Mononuclear cell (primary cell): Measurements from ENCODE around the gene MAB21L1. TPM values are rescaled to one million over a fixed set of nuclear protein-coding genes. Genes with fewer than 3 reads are reported as not detected.
A peak's percentile ranks its signal among the peaks of the same experiment; 100 is the strongest.

Source experiments
- H3K27me3 ChIP-seq: 2 replicates; pipeline ENCODE4 v1.6.0; 2011; ENCODE audit warnings: low read length, control low read depth; ENCODE audit not compliant: insufficient read depth
- H3K4me1 ChIP-seq: 2 replicates; pipeline ENCODE4 v1.5.1; 2011; ENCODE audit warnings: mild to moderate bottlenecking, low read length, control low read depth; ENCODE audit not compliant: insufficient read depth
- H3K4me3 ChIP-seq: 2 replicates; pipeline ENCODE4 v1.5.1; 2011; ENCODE audit warnings: mild to moderate bottlenecking, low read length, moderate library complexity
- H3K9me3 ChIP-seq: 2 replicates; pipeline ENCODE4 v1.5.1; 2011; ENCODE audit warnings: low read depth, mild to moderate bottlenecking, control low read depth, low read length
- total RNA-seq: library from RNA; depleted of rRNA; stranded (reverse); fragments of >200 nt; gene quantifications from one replicate; pipeline ENCODE4 v1.2.3, GENCODE V29; 2012

The MAB21L1 gene
- total RNA-seq, 1 donor, result not detected

GRCh38 chr13:35489050-35489449 is 12.6 kb upstream of the MAB21L1 start:
- Histone ChIP-seq H3K4me3 (no peak overlapping the region), H3K27me3 (peaks cover 4% of the 10 kb centered on the region), H3K4me1 (no peaks in the 10 kb centered on the region), H3K9me3 (no peaks in the 10 kb centered on the region)

- no peak overlapping the region for H3K4me3 ChIP-seq
- H3K27me3 ChIP-seq, result peaks cover 14% of the 10 kb centered on the region
- H3K4me1 ChIP-seq, result no peaks in the 10 kb centered on the region
- no peaks in the 10 kb centered on the region for H3K9me3 ChIP-seq
Observed at GRCh38 chr13:35485424-35485823, 8.9 kb upstream of the MAB21L1 start.

- no peak overlapping the region for H3K4me3 ChIP-seq
- no peaks in the 10 kb centered on the region for H3K9me3 ChIP-seq
- no peaks in the 10 kb centered on the region for H3K4me1 ChIP-seq
Observed at GRCh38 chr13:35484384-35484783, 7.9 kb upstream of the MAB21L1 start.

GRCh38 chr13:35483761-35484160 is 7.3 kb upstream of the MAB21L1 start:
- H3K9me3 ChIP-seq, result no peaks in the 10 kb centered on the region
- peaks cover 30% of the 10 kb centered on the region for H3K27me3 ChIP-seq
- H3K4me3 ChIP-seq, result no peak overlapping the region
- H3K4me1 ChIP-seq, result peaks cover under 1% of the 10 kb centered on the region

More at GRCh38 chr13:35484384-35484783, 7.9 kb upstream of the MAB21L1 start:
- peaks cover 24% of the 10 kb centered on the region for H3K27me3 ChIP-seq

- no peaks in the 10 kb centered on the region for H3K9me3 ChIP-seq
- H3K4me1 ChIP-seq, result peaks cover 8% of the 10 kb centered on the region
- H3K4me3 ChIP-seq, result no peak overlapping the region
- peaks cover 43% of the 10 kb centered on the region for H3K27me3 ChIP-seq
Observed at GRCh38 chr13:35482527-35482926, 6.0 kb upstream of the MAB21L1 start.

- Histone ChIP-seq H3K4me1 (peaks cover 8% of the 10 kb centered on the region), H3K9me3 (no peaks in the 10 kb centered on the region), H3K4me3 (no peak overlapping the region), H3K27me3 (peaks cover 50% of the 10 kb centered on the region)
Observed at GRCh38 chr13:35481777-35482176, 5.3 kb upstream of the MAB21L1 start.

GRCh38 chr13:35480346-35480745 is 3.9 kb upstream of the MAB21L1 start:
- H3K27me3 ChIP-seq, result peaks cover 61% of the 10 kb centered on the region
- H3K4me1 ChIP-seq, result peaks cover 19% of the 10 kb centered on the region
- H3K9me3 ChIP-seq, result no peaks in the 10 kb centered on the region
- H3K4me3 ChIP-seq, result no peak overlapping the region

- H3K4me3 ChIP-seq, result no peak overlapping the region
- H3K4me1 ChIP-seq, result peaks cover 25% of the 10 kb centered on the region
- H3K9me3 ChIP-seq, result no peaks in the 10 kb centered on the region
- peaks cover 65% of the 10 kb centered on the region for H3K27me3 ChIP-seq
Observed at GRCh38 chr13:35479706-35480105, 3.2 kb upstream of the MAB21L1 start.

- Histone ChIP-seq H3K4me1 (peaks cover 25% of the 10 kb centered on the region), H3K9me3 (no peaks in the 10 kb centered on the region), H3K27me3 (peaks cover 72% of the 10 kb centered on the region), H3K4me3 (no peak overlapping the region)
Observed at GRCh38 chr13:35479038-35479492, 2.6 kb upstream of the MAB21L1 start.

- Histone ChIP-seq H3K9me3 (no peaks in the 10 kb centered on the region), H3K4me1 (peaks cover 25% of the 10 kb centered on the region), H3K27me3 (peaks cover 78% of the 10 kb centered on the region), H3K4me3 (no peak overlapping the region)
Observed at GRCh38 chr13:35478271-35479037, 2.0 kb upstream of the MAB21L1 start.

GRCh38 chr13:35477386-35477946 is 977 bp upstream of the MAB21L1 start:
- Histone ChIP-seq H3K4me3 (no peak overlapping the region), H3K27me3 (peaks cover 85% of the 10 kb centered on the region), H3K4me1 (peaks cover 25% of the 10 kb centered on the region), H3K9me3 (no peaks in the 10 kb centered on the region)

GRCh38 chr13:35475212-35475959 is 1.1 kb downstream of the MAB21L1 start:
- Histone ChIP-seq H3K4me3 (peak overlapping the region; percentile 13), H3K4me1 (peaks cover 33% of the 10 kb centered on the region), H3K9me3 (no peaks in the 10 kb centered on the region), H3K27me3 (peaks cover 99% of the 10 kb centered on the region)

GRCh38 chr13:35474496-35475211 is 1.8 kb downstream of the MAB21L1 start:
- no peaks in the 10 kb centered on the region for H3K9me3 ChIP-seq
- peaks cover 99% of the 10 kb centered on the region for H3K27me3 ChIP-seq
- no peak overlapping the region for H3K4me3 ChIP-seq
- H3K4me1 ChIP-seq, result peaks cover 33% of the 10 kb centered on the region

GRCh38 chr13:35473802-35474201 is 2.7 kb downstream of the MAB21L1 start:
- H3K27me3 ChIP-seq, result peaks cover 99% of the 10 kb centered on the region
- H3K9me3 ChIP-seq, result no peaks in the 10 kb centered on the region

More at GRCh38 chr13:35473802-35474201, 2.7 kb downstream of the MAB21L1 start:
- no peak overlapping the region for H3K4me3 ChIP-seq
- peaks cover 33% of the 10 kb centered on the region for H3K4me1 ChIP-seq
